ENCODE measurements around the gene MCFD2. TPM values are rescaled to one million over a fixed set of nuclear protein-coding genes. Genes with fewer than 3 reads are reported as not detected.

MCFD2 gene
- total and polyA plus RNA-seq, 11 donors, result 16.1 to 113 (median 63.4) TPM

DNA sequence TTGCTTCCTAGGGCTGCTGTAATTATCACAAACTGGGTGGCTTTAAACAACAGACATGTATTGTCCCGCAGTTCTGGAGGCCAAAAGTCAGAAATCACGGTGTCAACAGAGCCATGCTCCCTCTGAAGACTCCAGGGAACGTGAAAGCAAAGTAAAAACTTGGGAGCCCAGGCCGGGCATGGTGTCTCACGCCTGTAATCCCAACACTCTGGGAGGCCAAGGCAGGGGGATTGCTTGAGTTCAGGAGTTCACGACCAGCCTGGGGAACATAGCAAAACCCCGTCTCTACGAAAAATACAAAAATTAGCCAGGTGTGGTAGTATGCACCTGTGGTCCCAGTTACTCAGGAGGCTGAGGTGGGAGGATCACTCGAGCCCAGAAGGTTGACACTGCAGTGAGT lies 63.5 kb downstream of the MCFD2 start:
- Histone ChIP-seq H3K27ac (peak overlapping the region in 2 of 12 donors; percentile 86 to 93), H3K36me3 (no peaks in the 10 kb centered on the region), H3K4me3 (no peak overlapping the region), H3K27me3 (no peaks in the 10 kb centered on the region), H3K9me3 (peaks cover 0 to 10% (median 0%) of the 10 kb centered on the region in 12 donors), H3K4me1 (peaks cover 25 to 70% (median 56%) of the 10 kb centered on the region in 12 donors)
- ATAC-seq, result no peak
- 91 to 95% (median 94%) methylated on average over 9 of the region's 9 CpGs for WGBS, 4 donors
- intact Hi-C loops (cut with DNase I), result no loop called here
- DNase-seq, result no peak
- TF ChIP-seq, protein P1, sequence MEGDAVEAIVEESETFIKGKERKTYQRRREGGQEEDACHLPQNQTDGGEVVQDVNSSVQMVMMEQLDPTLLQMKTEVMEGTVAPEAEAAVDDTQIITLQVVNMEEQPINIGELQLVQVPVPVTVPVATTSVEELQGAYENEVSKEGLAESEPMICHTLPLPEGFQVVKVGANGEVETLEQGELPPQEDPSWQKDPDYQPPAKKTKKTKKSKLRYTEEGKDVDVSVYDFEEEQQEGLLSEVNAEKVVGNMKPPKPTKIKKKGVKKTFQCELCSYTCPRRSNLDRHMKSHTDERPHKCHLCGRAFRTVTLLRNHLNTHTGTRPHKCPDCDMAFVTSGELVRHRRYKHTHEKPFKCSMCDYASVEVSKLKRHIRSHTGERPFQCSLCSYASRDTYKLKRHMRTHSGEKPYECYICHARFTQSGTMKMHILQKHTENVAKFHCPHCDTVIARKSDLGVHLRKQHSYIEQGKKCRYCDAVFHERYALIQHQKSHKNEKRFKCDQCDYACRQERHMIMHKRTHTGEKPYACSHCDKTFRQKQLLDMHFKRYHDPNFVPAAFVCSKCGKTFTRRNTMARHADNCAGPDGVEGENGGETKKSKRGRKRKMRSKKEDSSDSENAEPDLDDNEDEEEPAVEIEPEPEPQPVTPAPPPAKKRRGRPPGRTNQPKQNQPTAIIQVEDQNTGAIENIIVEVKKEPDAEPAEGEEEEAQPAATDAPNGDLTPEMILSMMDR (IDR thresholded peaks at IDR 0.05), result no peak

Other genes starting within 250 kb of the MCFD2 start
- 10 to 100 TPM; 18.8 to 25.0 (median 20.2) TPM for gene SOCS5, start 216.5 kb downstream of the MCFD2 start, total RNA-seq
- gene SOCS5, start 216.5 kb downstream of the MCFD2 start, polyA plus RNA-seq, result 10 to 100 TPM in 1 of 2 donors, 1 to 10 TPM in 1; 8.1 to 19.5 TPM
- gene TTC7A, start 25.4 kb upstream of the MCFD2 start, total RNA-seq, result 10 to 100 TPM in 2 of 9 donors, 1 to 10 TPM in 7; 5.6 to 18.5 (median 8.1) TPM
- gene TTC7A, start 25.4 kb upstream of the MCFD2 start, polyA plus RNA-seq, result 1 to 10 TPM; 7.2 TPM
- gene STPG4, start 239.5 kb upstream of the MCFD2 start, total RNA-seq, result under 1 TPM in 1 of 9 donors, not detected in 8; 0.52 TPM
- gene STPG4, start 239.5 kb upstream of the MCFD2 start, polyA plus RNA-seq, result not detected

Data from heart left ventricle (tissue), 16 donors.